GM19395 (cell line): ENCODE data around the gene ZCCHC14.
"Not testable (repeated sequence)": the region's sequence is repeated elsewhere in the genome, so short reads cannot be mapped to it uniquely, and the experiment has no call there.

Experiments used
- ATAC-seq: cut with Tn5 transposase; IDR thresholded peaks from one replicate; pipeline ENCODE4 v1.9.1; 2021; ENCODE audit warnings: mild to moderate bottlenecking, moderate library complexity; ENCODE audit not compliant: unreplicated experiment

Gene ZCCHC14

GRCh38 chr16:87482670-87483069 lies 10.2 kb downstream of the ZCCHC14 start:
- ATAC-seq, result not testable (repeated sequence)

- ATAC-seq, result no peak
These were observed 10.6 kb downstream of the ZCCHC14 start for GRCh38 chr16:87482266-87482665.

GRCh38 chr16:87481711-87482110 lies 11.1 kb downstream of the ZCCHC14 start:
- ATAC-seq, result not testable (repeated sequence)

- not testable (repeated sequence) for ATAC-seq
These were observed 15.4 kb downstream of the ZCCHC14 start for GRCh38 chr16:87477209-87477981.

GRCh38 chr16:87474566-87474996 lies 18.2 kb downstream of the ZCCHC14 start:
- no peak for ATAC-seq

GRCh38 chr16:87474017-87474416 lies 18.8 kb downstream of the ZCCHC14 start:
- ATAC-seq, result no peak

GRCh38 chr16:87472935-87473334 lies 19.9 kb downstream of the ZCCHC14 start:
- ATAC-seq, result no peak

GRCh38 chr16:87472142-87472778 lies 20.6 kb downstream of the ZCCHC14 start:
- no peak for ATAC-seq

- no peak for ATAC-seq
These were observed 21.3 kb downstream of the ZCCHC14 start for GRCh38 chr16:87471278-87472141.

GRCh38 chr16:87470332-87470731 lies 22.5 kb downstream of the ZCCHC14 start:
- ATAC-seq, result no peak

GRCh38 chr16:87469169-87469568 lies 23.7 kb downstream of the ZCCHC14 start:
- ATAC-seq, result no peak

GRCh38 chr16:87468550-87468949 lies 24.3 kb downstream of the ZCCHC14 start:
- no peak for ATAC-seq

GRCh38 chr16:87466975-87467501 lies 25.8 kb downstream of the ZCCHC14 start:
- no peak for ATAC-seq

- no peak for ATAC-seq
These were observed 26.9 kb downstream of the ZCCHC14 start for GRCh38 chr16:87465879-87466278.

GRCh38 chr16:87465306-87465705 lies 27.5 kb downstream of the ZCCHC14 start:
- ATAC-seq, result no peak

GRCh38 chr16:87464691-87465300 lies 28.0 kb downstream of the ZCCHC14 start:
- ATAC-seq, result no peak

GRCh38 chr16:87463722-87464690 lies 28.8 kb downstream of the ZCCHC14 start:
- peak; percentile 52 for ATAC-seq

GRCh38 chr16:87461466-87461991 lies 31.3 kb downstream of the ZCCHC14 start:
- ATAC-seq, result no peak

- no peak for ATAC-seq
These were observed 31.9 kb downstream of the ZCCHC14 start for GRCh38 chr16:87460936-87461335.
